Ascending aorta (tissue), 2 donors: Measurements from ENCODE around the gene OR52D1. TPM values are rescaled to one million over a fixed set of nuclear protein-coding genes. Genes with fewer than 3 reads are reported as not detected.

ENCODE experiments used
- DNase-seq, 2 donors: peaks; one replicate each; pipeline ENCODE4 v3.0.0-alpha.2; 2019; ENCODE audit warnings: low spot score in 2 of 2
- H3K27ac ChIP-seq, 2 donors: fragments of 200-600 bp; sonication (generic); one replicate each; pipeline ENCODE4 v1.5.1; 2016 to 2017; ENCODE audit warnings: mild to moderate bottlenecking in 1 of 2
- H3K27me3 ChIP-seq: fragments of 200-600 bp; sonication (generic); one replicate; pipeline ENCODE4 v1.5.1; 2017
- H3K36me3 ChIP-seq, 2 donors: fragments of 200-600 bp; sonication (generic); one replicate each; pipeline ENCODE4 v1.5.1; 2016
- H3K4me1 ChIP-seq, 2 donors: fragments of 200-600 bp; sonication (generic); one replicate each; pipeline ENCODE4 v1.5.1; 2016 to 2017; ENCODE audit warnings: mild to moderate bottlenecking in 1 of 2
- H3K4me3 ChIP-seq, 2 donors: fragments of 200-600 bp; sonication (generic); one replicate each; pipeline ENCODE4 v1.5.1; 2016 to 2017; ENCODE audit warnings: mild to moderate bottlenecking in 1 of 2
- H3K9me3 ChIP-seq, 2 donors: fragments of 200-600 bp; sonication (generic); one replicate each; pipeline ENCODE4 v1.5.1; 2016
- intact Hi-C: fragments of 100-400 bp; cut with DNase I; formaldehyde crosslinking; loops from one replicate; pipeline ENCODE4 v1.15.1; 2023
- total RNA-seq: library from RNA; depleted of rRNA; stranded (reverse); fragments of >200 nt; gene quantifications from one replicate; pipeline ENCODE4 v1.1.0, GENCODE V29; 2016
- TF ChIP-seq, protein P1 (sequence below), 3 experiments: fragments of 200-600 bp in 2 of 3; fragments of 450-650 bp in 1 of 3; sonication (generic) in 2 of 3; IDR thresholded peaks; one replicate each; pipeline ENCODE4 v1.5.1; 2016 to 2019; ENCODE audit warnings: antibody characterized with exemption in 3 of 3, mild to moderate bottlenecking in 1 of 3, moderate library complexity in 1 of 3

OR52D1 gene
- total RNA-seq, 1 donor from 2014 or later = not detected

DNA sequence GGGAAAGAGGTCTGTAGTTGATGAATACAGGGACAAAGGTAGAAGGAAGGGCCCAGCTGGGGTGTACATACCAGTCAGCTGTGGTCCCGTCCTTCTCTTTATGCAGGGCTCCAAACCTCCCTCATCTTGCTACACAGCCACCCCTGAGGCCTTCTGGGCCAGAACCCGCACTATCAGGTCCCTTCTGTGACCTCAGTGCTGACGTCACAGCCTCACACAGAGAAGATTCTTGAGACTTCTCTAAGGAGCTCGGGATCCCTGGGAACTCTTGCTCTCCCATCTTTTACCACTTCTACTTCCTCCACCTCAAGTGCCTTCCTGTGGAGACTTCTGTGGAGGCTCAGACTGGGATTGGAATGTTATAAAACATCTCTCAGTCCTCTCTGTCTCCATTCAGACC is 21.3 kb downstream of the OR52D1 start, which contains the start of gene UBQLN3:
TSS of gene UBQLN3 (minus strand) at position 155 of the 400 bp plus-strand sequence. CDS start 399 bp downstream, outside the sequence.
- intact Hi-C loops = no loop called here
- H3K4me1 ChIP-seq = no peaks in the 10 kb centered on the region
- no peak within 1 kb of the TSS for H3K4me3 ChIP-seq
- H3K9me3 ChIP-seq = no peaks in the 10 kb centered on the region
- TF ChIP-seq, protein P1, sequence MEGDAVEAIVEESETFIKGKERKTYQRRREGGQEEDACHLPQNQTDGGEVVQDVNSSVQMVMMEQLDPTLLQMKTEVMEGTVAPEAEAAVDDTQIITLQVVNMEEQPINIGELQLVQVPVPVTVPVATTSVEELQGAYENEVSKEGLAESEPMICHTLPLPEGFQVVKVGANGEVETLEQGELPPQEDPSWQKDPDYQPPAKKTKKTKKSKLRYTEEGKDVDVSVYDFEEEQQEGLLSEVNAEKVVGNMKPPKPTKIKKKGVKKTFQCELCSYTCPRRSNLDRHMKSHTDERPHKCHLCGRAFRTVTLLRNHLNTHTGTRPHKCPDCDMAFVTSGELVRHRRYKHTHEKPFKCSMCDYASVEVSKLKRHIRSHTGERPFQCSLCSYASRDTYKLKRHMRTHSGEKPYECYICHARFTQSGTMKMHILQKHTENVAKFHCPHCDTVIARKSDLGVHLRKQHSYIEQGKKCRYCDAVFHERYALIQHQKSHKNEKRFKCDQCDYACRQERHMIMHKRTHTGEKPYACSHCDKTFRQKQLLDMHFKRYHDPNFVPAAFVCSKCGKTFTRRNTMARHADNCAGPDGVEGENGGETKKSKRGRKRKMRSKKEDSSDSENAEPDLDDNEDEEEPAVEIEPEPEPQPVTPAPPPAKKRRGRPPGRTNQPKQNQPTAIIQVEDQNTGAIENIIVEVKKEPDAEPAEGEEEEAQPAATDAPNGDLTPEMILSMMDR (IDR thresholded peaks at IDR 0.05) = no peak
- no peaks in the 10 kb centered on the region for H3K27me3 ChIP-seq
- no peak within 1 kb of the TSS for H3K27ac ChIP-seq
- DNase-seq = no peak
- H3K36me3 ChIP-seq = no peaks in the 10 kb centered on the region

DNA sequence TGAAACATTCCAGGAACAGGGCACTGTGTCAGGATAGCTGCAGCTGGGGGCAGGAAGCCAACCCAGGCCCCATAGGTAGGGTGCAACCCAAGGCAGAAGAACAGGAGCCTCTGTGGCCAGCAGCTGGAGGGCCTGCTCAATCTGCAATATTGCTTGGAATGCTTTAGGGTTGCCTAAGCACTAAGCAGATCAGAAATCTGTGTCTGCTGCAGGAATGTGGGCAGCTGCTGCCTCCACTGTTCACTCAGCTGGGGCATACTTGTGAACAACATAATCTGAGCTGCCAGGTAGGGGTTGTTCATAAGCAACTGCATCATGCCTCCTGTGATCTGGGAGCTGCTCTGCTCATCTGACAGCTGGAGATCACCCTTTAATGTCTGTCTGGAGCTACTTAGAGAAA is 26.4 kb downstream of the OR52D1 start:
- no peak for DNase-seq
- H3K36me3 ChIP-seq = no peaks in the 10 kb centered on the region
- TF ChIP-seq, protein P1 (IDR thresholded peaks at IDR 0.05) = no peak
- no peak overlapping the region for H3K4me3 ChIP-seq
- no peaks in the 10 kb centered on the region for H3K4me1 ChIP-seq
- no peak overlapping the region for H3K27ac ChIP-seq
- H3K27me3 ChIP-seq = no peaks in the 10 kb centered on the region
- intact Hi-C loops = no loop called here
- H3K9me3 ChIP-seq = no peaks in the 10 kb centered on the region

DNA sequence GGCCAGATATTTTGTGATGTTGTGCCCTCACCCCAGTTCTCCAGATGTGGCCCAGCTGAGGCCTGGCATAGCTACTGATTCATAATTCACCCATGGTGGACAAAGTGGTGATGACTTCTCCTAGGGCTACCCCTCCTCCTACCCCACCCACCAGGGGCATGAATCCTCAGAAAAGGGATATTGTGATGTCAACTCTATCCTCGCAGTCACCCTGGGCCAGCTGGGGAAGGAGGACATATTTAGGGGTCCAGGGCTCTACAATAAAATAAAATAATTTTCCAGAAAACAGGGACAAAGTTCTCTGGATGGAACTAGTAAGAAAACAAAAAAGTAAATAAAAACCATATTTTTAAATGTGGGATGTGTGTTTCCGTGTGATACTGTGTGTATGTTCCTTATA is 28.1 kb downstream of the OR52D1 start, which contains the start of gene UBQLNL:
TSS of gene UBQLNL (minus strand) at position 101 of the 400 bp plus-strand sequence. CDS start 258 bp downstream, outside the sequence.
- Histone ChIP-seq H3K4me3 (no peak within 1 kb of the TSS), H3K36me3 (no peaks in the 10 kb centered on the region), H3K9me3 (no peaks in the 10 kb centered on the region), H3K27me3 (no peaks in the 10 kb centered on the region), H3K27ac (no peak within 1 kb of the TSS), H3K4me1 (no peaks in the 10 kb centered on the region)
- DNase-seq = no peak
- intact Hi-C loops = no loop called here
- TF ChIP-seq, protein P1 (IDR thresholded peaks at IDR 0.05) = no peak

DNA sequence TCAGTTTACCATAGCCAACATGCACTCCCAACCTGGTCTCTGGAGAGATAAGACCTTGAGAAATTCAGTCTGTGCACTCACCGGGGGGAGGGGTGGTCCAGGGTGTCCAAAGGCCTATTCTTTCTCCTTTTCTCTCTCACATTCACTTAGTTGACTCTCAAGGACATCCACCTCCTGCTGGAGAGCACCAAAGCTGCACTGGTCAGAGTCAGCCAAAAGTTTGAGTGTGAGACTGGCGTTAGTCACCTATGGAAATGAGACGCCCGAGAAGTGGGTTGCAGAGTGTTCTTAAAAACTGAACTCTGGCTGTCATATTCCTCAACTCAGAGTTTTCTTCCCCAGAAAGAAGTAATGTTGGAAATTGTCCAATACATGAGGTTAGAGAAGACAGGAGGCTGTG is 33.1 kb downstream of the OR52D1 start:
- DNase-seq = no peak
- no peaks in the 10 kb centered on the region for H3K4me1 ChIP-seq
- no peaks in the 10 kb centered on the region for H3K9me3 ChIP-seq
- TF ChIP-seq, protein P1 (IDR thresholded peaks at IDR 0.05) = no peak
- no peaks in the 10 kb centered on the region for H3K36me3 ChIP-seq
- intact Hi-C loops = no loop called here
- H3K4me3 ChIP-seq = no peak overlapping the region
- no peak overlapping the region for H3K27ac ChIP-seq
- H3K27me3 ChIP-seq = no peaks in the 10 kb centered on the region

DNA sequence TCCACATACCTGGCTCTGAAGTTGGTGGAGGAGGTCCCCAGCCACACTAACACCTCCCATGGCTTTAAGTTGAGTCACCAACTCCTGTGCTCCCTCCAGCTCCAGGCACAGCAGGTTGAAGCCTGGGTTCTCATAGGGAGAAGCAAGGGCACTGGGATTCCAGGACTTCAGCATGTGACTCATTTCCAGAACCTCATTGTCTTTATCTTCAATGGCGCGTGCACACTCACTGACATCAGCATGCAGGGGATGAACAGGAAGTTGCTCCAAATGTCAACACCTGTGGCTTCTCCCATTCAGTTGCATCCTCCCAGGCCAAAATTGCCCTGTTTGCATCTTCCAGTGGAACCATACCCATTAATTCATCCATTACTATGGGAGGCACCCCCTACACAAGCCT is 33.8 kb downstream of the OR52D1 start:
- H3K27me3 ChIP-seq = no peaks in the 10 kb centered on the region
- TF ChIP-seq, protein P1 (IDR thresholded peaks at IDR 0.05) = no peak
- H3K36me3 ChIP-seq = no peaks in the 10 kb centered on the region
- no peaks in the 10 kb centered on the region for H3K4me1 ChIP-seq
- H3K9me3 ChIP-seq = no peaks in the 10 kb centered on the region
- intact Hi-C loops = no loop called here
- no peak overlapping the region for H3K27ac ChIP-seq
- H3K4me3 ChIP-seq = no peak overlapping the region
- DNase-seq = no peak

DNA sequence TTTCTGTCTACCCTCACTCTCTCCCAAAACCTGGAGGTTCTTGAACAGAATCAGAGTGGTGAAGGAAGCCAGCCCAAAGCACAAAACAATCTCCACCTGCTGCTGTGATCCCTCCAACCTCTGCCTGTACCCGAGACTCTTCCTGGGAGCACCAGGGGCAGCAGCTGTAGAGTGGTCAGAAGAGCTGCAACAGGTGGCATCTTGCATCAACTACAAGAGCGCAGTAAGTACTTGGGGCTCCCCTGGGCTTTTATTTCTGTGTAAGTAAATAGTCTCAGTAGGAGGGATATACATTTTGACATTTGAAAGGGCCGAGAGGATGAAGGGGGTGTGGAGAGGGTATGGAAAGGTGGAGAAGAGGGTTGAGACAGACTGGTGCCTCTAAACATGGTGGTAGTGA is 36.3 kb downstream of the OR52D1 start:
- Histone ChIP-seq H3K27me3 (no peaks in the 10 kb centered on the region), H3K27ac (no peak overlapping the region), H3K4me3 (no peak overlapping the region), H3K9me3 (no peaks in the 10 kb centered on the region), H3K36me3 (no peaks in the 10 kb centered on the region), H3K4me1 (no peaks in the 10 kb centered on the region)
- TF ChIP-seq, protein P1 (IDR thresholded peaks at IDR 0.05) = no peak
- intact Hi-C loops = no loop called here
- no peak for DNase-seq
